Neural cell (in vitro differentiated cells): ENCODE measurements around the gene CASTOR1. TPM values are rescaled to one million over a fixed set of nuclear protein-coding genes. Genes with fewer than 3 reads are reported as not detected.

Experiments used
- H2AFZ ChIP-seq: fragments of 200-600, 300-800 bp; sonication (generic), shearing (Covaris generic); 2 replicates; pipeline ENCODE4 v1.6.0; 2014; ENCODE audit warnings: low read depth, mild to moderate bottlenecking, antibody characterized with exemption, low read length, moderate library complexity
- H3F3A ChIP-seq: fragments of 200-600 bp; shearing (Covaris generic); 2 replicates; pipeline ENCODE4 v1.6.1; 2016; ENCODE audit warnings: mild to moderate bottlenecking, moderate library complexity, mixed read lengths, antibody characterized with exemption, low read length; ENCODE audit not compliant: insufficient read depth, poor library complexity, severe bottlenecking
- H3K27ac ChIP-seq: fragments of 200-600, 300-800 bp; sonication (generic), shearing (Covaris generic); 2 replicates; pipeline ENCODE4 v1.5.1; 2014; ENCODE audit warnings: mild to moderate bottlenecking, low read length, moderate library complexity
- H3K27me3 ChIP-seq: fragments of 300-800, 200-600 bp; sonication (generic), shearing (Covaris generic); 2 replicates; pipeline ENCODE4 v1.6.0; 2014; ENCODE audit warnings: mild to moderate bottlenecking, low read depth, low read length, moderate library complexity; ENCODE audit not compliant: insufficient read depth
- H3K36me3 ChIP-seq: fragments of 300-800, 200-600 bp; sonication (generic), shearing (Covaris generic); 2 replicates; pipeline ENCODE4 v1.5.1; 2014; ENCODE audit warnings: mild to moderate bottlenecking, antibody characterized with exemption, low read length, moderate library complexity; ENCODE audit not compliant: insufficient read depth
- H3K4me2 ChIP-seq: fragments of 300-800, 200-600 bp; sonication (generic), shearing (Covaris generic); 2 replicates; pipeline ENCODE4 v1.6.0; 2014; ENCODE audit warnings: mild to moderate bottlenecking, low read length
- H3K4me3 ChIP-seq: fragments of 300-800, 200-600 bp; sonication (generic), shearing (Covaris generic); 2 replicates; pipeline ENCODE4 v1.5.1; 2014; ENCODE audit warnings: mild to moderate bottlenecking, low read length, moderate library complexity
- H3K79me2 ChIP-seq: fragments of 200-600 bp; shearing (Covaris generic); replicated peaks from 2 replicates; pipeline ENCODE4 v1.6.0; 2014; ENCODE audit warnings: mild to moderate bottlenecking, low read length, moderate library complexity; ENCODE audit not compliant: insufficient read depth
- H3K9ac ChIP-seq: fragments of 300-800, 200-600 bp; sonication (generic), shearing (Covaris generic); 2 replicates; pipeline ENCODE4 v1.6.1; 2016; ENCODE audit warnings: mild to moderate bottlenecking, low read length, mixed read lengths
- H3K9me2 ChIP-seq: fragments of 200-600 bp; shearing (Covaris generic); 2 replicates; pipeline ENCODE4 v1.6.1; 2016; ENCODE audit warnings: mild to moderate bottlenecking, low read length, mixed read lengths; ENCODE audit not compliant: insufficient read depth
- H3K9me3 ChIP-seq: fragments of 200-600, 300-800 bp; sonication (generic), shearing (Covaris generic); 2 replicates; pipeline ENCODE4 v1.6.1; 2016; ENCODE audit warnings: mild to moderate bottlenecking, mixed run types, low read length, moderate library complexity, mixed read lengths
- H4K20me1 ChIP-seq: fragments of 200-600 bp; shearing (Covaris generic); 2 replicates; pipeline ENCODE4 v1.6.1; 2016; ENCODE audit warnings: mild to moderate bottlenecking, mixed run types; ENCODE audit not compliant: insufficient read depth
- CTCF ChIP-seq: fragments of 450-650 bp; IDR thresholded peaks from 2 replicates; pipeline ENCODE4 v1.5.1; 2014; ENCODE audit warnings: antibody characterized with exemption, mild to moderate bottlenecking, moderate library complexity; ENCODE audit not compliant: poor library complexity, severe bottlenecking
- EP300 ChIP-seq: fragments of 450-650 bp; conservative IDR thresholded peaks from 2 replicates; pipeline ENCODE4 v1.6.1; 2014; ENCODE audit warnings: antibody characterized with exemption, mild to moderate bottlenecking, moderate library complexity; ENCODE audit not compliant: poor library complexity, severe bottlenecking
- EZH2 ChIP-seq: fragments of 200-600, 300-800 bp; shearing (Covaris generic), sonication (generic); IDR thresholded peaks from 2 replicates; pipeline ENCODE4 v1.6.1; 2014; ENCODE audit warnings: antibody characterized with exemption, low read length, borderline replicate concordance, mild to moderate bottlenecking; ENCODE audit not compliant: insufficient read depth, poor library complexity, severe bottlenecking
- MXI1 ChIP-seq: fragments of 450-650 bp; conservative IDR thresholded peaks from 2 replicates; pipeline ENCODE4 v1.6.1; 2014; ENCODE audit warnings: antibody characterized with exemption, mild to moderate bottlenecking; ENCODE audit not compliant: poor library complexity, severe bottlenecking
- POLR2AphosphoS5 ChIP-seq: IDR thresholded peaks from 2 replicates; pipeline ENCODE4 v1.6.1; 2012
- RAD21 ChIP-seq: fragments of 450-650 bp; conservative IDR thresholded peaks from 2 replicates; pipeline ENCODE4 v1.6.1; 2014; ENCODE audit warnings: antibody characterized with exemption, mild to moderate bottlenecking, moderate library complexity
- REST ChIP-seq: IDR thresholded peaks from 2 replicates; pipeline ENCODE4 v1.6.1; 2012; ENCODE audit warnings: borderline replicate concordance
- SMC3 ChIP-seq: fragments of 450-650 bp; conservative IDR thresholded peaks from 2 replicates; pipeline ENCODE4 v1.6.1; 2014; ENCODE audit warnings: antibody characterized with exemption, mild to moderate bottlenecking, moderate library complexity; ENCODE audit not compliant: poor library complexity
- TAF1 ChIP-seq: IDR thresholded peaks from 2 replicates; pipeline ENCODE4 v1.6.1; 2012; ENCODE audit warnings: low read depth
- polyA plus RNA-seq: library from polyadenylated mRNA; depleted of rRNA; stranded (reverse); fragments of >200 nt; gene quantifications from 2 replicates; pipeline ENCODE4 v1.2.3, GENCODE V29; 2014

The CASTOR1 gene
- polyA plus RNA-seq, 1 donor from 2014 or later, result 2.2 TPM

- Histone ChIP-seq H3K79me2 (no peaks in the 10 kb centered on the region), H4K20me1 (no peaks in the 10 kb centered on the region), H3K9me3 (no peaks in the 10 kb centered on the region), H3K36me3 (no peaks in the 10 kb centered on the region), H3K4me3 (no peak overlapping the region), H2AFZ (no peak overlapping the region), H3K9ac (no peak overlapping the region), H3K9me2 (no peaks in the 10 kb centered on the region), H3K4me2 (no peak overlapping the region), H3K27ac (no peak overlapping the region), H3K27me3 (no peaks in the 10 kb centered on the region), H3F3A (no peaks in the 10 kb centered on the region)
- TF ChIP-seq RAD21, result no peak
- no peak for TF ChIP-seq EZH2
- TF ChIP-seq EP300, result no peak
- no peak for TF ChIP-seq TAF1
- TF ChIP-seq MXI1, result no peak
- no peak for TF ChIP-seq CTCF
- TF ChIP-seq POLR2AphosphoS5, result no peak
- TF ChIP-seq SMC3, result no peak
- no peak for TF ChIP-seq REST
These were observed 28.2 kb downstream of the CASTOR1 start for GRCh38 chr22:30261134-30261533.

- H3K4me3 ChIP-seq, result no peak overlapping the region
- no peaks in the 10 kb centered on the region for H4K20me1 ChIP-seq
- H3F3A ChIP-seq, result no peaks in the 10 kb centered on the region
- H3K36me3 ChIP-seq, result no peaks in the 10 kb centered on the region
- H3K4me2 ChIP-seq, result no peak overlapping the region
- no peak overlapping the region for H2AFZ ChIP-seq
- H3K27me3 ChIP-seq, result no peaks in the 10 kb centered on the region
- no peaks in the 10 kb centered on the region for H3K79me2 ChIP-seq
- H3K9me3 ChIP-seq, result no peaks in the 10 kb centered on the region
- no peaks in the 10 kb centered on the region for H3K9me2 ChIP-seq
- no peak overlapping the region for H3K9ac ChIP-seq
- H3K27ac ChIP-seq, result no peak overlapping the region
- no peak for TF ChIP-seq MXI1
- no peak for TF ChIP-seq RAD21
- no peak for TF ChIP-seq EP300
These were observed 28.6 kb downstream of the CASTOR1 start for GRCh38 chr22:30260682-30261081.

- no peak overlapping the region for H3K27ac ChIP-seq
- H3K4me2 ChIP-seq, result no peak overlapping the region
- no peaks in the 10 kb centered on the region for H3K36me3 ChIP-seq
- no peaks in the 10 kb centered on the region for H3K79me2 ChIP-seq
- no peak overlapping the region for H3K4me3 ChIP-seq
- H3K27me3 ChIP-seq, result no peaks in the 10 kb centered on the region
- H3K9ac ChIP-seq, result no peak overlapping the region
- H3K9me2 ChIP-seq, result no peaks in the 10 kb centered on the region
- H3F3A ChIP-seq, result no peaks in the 10 kb centered on the region
- no peaks in the 10 kb centered on the region for H3K9me3 ChIP-seq
- TF ChIP-seq CTCF, result no peak
- TF ChIP-seq MXI1, result no peak
- no peak for TF ChIP-seq EZH2
- TF ChIP-seq EP300, result no peak
- TF ChIP-seq POLR2AphosphoS5, result no peak
- TF ChIP-seq RAD21, result no peak
- no peak for TF ChIP-seq SMC3
- TF ChIP-seq REST, result no peak
- no peak for TF ChIP-seq TAF1
- no peak overlapping the region for H2AFZ ChIP-seq
- H4K20me1 ChIP-seq, result no peaks in the 10 kb centered on the region
These were observed 29.0 kb downstream of the CASTOR1 start for GRCh38 chr22:30260276-30260675.
